ENCODE measurements around the gene PTER. TPM values are rescaled to one million over a fixed set of nuclear protein-coding genes. Genes with fewer than 3 reads are reported as not detected.

Gene PTER, protein sequence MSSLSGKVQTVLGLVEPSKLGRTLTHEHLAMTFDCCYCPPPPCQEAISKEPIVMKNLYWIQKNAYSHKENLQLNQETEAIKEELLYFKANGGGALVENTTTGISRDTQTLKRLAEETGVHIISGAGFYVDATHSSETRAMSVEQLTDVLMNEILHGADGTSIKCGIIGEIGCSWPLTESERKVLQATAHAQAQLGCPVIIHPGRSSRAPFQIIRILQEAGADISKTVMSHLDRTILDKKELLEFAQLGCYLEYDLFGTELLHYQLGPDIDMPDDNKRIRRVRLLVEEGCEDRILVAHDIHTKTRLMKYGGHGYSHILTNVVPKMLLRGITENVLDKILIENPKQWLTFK
- 10 to 100 TPM; 18.1 to 25.1 (median 22.8) TPM for polyA plus RNA-seq (ENCODE audit: insufficient read length in 3 of 3)

DNA sequence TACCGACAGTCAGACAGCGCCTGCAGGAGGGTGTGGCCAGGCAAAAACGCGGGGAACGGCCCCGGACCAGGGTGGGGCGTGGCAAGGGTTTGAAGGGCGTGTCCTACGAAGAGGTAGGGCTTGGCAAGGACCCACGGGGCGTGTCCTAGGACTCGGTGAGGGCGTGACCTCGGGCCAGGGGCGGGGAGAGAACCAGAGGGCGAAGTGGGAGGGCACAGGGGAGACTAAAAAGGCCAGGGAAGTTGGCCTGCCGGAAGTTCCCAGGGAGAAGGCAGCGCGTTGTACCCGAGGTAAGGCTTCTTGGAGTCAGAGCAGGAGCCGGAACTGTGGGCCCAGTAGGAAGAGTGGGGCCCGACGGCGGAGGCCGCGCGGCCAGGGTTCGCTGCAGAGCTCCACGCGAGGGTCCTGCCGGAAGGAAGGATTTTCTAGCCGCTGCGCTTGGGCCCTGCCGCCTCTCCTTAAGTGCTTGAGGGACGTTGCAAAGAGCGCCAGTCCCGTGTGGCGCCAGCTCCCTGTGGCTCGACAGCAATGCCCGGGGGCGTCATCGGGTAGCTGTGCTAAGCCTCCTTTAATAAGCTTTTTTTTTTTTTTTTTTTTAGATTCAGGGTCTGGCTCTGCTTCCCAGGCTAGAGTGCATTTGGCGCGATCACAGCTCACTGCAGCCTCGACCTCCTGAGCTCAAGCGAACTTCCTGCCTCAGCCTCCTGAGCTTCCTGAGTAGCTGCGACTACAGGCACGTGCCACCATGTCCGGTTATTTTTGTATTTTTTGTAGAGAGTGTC, at the start of gene PTER:
Gene PTER, plus strand, starts transcription at position 253 of the 782 bp plus-strand sequence. CDS start 47,375 bp downstream, outside the sequence.
- peak; percentile 52 to 56 (median 54) for DNase-seq (ENCODE audit: low read depth in 3 of 3, low spot score in 2 of 3)

DNA sequence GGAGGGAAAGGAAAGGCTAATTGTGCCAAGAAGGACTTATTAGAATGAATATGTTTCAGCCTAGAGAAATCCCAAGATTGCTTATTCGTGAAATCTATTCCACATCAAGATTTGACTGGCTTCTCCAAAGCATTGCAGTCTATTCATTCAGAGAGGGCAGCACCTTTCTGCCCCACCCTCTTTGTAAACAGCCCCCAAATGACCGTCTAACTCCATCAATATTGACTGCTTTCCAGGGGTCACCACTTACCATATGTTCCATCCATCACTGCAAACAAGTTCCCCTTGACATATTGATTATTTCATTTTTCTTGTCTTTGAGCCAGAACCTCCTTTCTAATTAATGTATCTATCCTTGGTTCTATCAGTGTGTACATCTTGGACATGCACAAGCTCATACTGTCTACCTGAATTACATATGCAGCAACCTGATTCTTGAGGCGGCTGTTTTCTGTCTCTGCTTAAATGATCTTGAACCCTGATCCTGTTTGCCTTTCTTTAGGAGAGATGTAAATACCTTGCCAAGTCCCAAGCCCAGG, 44.2 kb upstream of the PTER start:
- DNase-seq (ENCODE audit: low read depth in 3 of 3, low spot score in 2 of 3): no peak

DNA sequence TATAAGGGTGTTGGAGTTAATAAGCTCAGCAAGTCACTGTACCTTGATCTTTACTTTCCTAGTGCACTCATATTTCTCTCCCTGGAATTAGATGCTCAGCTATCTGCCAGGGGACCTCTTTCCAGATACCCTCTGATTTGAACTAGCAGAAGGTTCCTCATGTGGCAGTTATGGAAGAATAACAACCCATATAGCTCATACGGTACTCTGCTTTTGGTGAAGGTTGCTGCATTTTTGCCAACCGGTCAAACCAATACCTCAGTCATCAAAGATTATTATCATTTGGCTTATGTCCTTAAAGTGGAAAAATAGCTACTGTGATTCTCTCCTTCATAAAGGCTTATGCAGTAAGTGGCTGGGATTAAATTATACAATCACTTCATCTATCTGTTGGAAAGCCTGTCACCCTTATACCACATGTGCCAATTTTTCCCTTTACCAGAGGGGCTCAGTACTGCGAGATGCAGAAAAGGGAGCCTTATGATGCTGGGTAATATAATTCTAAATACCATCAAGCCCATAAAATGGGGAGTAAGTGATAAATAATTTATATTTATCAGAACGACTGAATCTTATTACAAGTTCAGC, 43.4 kb upstream of the PTER start:
- no peak for DNase-seq (ENCODE audit: low read depth in 3 of 3, low spot score in 2 of 3)

DNA sequence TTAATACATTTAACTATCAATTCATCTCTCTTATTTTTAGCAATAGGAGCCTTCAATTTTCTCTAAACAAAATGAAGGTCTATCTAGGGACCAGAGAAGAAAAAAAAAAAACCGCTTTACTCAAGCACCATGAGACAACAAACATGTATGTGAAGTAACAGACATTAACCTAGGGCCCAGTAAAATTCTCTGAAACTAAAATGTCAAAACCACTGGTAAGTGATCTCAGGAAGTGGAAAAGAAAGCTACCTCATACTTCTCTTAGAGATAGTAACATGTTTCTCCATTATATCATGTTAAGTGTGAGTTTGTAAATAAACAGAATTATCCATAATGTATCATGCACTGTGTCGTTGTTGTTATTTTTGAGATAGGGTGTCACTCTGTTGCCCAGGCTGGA, 35.4 kb upstream of the PTER start:
- no peak for DNase-seq (ENCODE audit: low read depth in 3 of 3, low spot score in 2 of 3)

DNA sequence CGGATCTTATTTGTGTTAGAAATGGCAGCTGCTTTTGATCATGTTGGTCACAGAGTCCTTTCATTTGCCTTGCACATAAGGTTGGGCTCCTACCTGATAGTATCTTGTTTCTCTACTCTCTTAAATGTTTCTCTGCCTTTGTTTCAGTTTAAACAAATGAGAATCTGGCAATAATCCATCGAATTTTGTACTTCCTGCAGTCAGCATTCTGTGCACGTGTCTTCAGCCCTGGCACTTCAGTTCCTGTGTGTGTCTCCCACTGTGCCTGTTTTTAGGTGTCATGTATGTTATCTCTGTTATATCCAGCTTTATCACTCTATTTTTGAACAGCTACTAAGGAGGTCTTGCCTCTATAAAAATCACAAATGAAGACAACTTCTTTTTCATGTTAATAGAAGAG, 28.4 kb upstream of the PTER start:
- DNase-seq (ENCODE audit: low read depth in 3 of 3, low spot score in 2 of 3): no peak

DNA sequence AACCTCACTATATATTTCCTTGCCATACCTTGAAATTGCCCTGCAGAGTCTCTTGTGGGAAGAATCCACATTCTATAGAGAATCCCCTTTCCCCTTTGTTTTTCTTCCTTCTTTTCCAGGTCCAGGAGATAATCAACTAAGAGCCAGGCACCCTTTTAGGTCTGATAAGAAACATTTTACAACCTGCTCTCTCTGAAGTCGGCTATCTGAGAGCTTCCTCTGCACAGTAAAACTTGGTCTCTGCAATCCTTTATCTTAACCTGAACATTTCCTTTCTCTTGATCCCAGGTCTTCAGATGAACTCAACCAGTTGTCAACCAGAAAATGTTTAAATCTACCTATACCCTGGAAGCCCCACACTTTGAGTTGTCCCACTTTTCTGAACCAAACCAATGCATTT, 19.5 kb upstream of the PTER start:
- no peak for DNase-seq (ENCODE audit: low read depth in 3 of 3, low spot score in 2 of 3)

DNA sequence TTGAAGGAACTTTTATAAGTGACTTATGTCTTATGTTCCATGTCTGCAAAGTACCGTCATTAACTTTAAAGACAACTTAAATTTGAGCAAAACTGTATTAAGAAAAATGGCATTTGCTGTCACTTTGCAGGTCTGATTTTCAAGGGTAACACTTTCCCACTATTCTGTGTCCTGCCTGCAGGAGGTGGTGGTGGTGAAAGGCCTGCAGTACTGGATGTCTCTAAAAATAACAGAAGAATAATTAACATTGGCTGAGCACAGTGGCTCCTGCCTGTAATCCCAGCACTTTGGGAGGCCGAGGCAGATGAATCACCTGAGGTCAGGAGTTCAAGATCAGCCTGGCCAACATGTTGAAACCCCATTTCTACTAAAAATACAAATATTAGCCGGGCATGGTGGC, 13.2 kb upstream of the PTER start:
- no peak for DNase-seq (ENCODE audit: low read depth in 3 of 3, low spot score in 2 of 3)

DNA sequence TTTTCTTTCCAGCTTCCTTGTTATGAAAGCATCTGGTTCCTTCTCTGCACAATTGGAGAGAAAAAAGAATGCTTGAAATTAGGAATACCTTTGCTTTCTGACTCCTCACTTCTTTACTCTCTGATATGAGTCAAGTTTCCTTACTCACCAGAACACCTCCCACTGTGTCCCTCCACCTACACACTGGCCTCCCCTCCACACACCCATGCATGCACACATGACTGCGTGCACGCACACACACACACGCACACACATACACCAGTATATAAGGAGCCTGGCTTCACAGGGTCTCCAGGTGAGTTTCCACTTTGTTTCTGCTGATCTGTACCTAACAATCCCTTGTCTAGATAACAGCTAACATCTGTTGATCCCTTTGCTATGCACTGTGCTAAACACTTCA, 11.4 kb upstream of the PTER start:
- no peak for DNase-seq (ENCODE audit: low read depth in 3 of 3, low spot score in 2 of 3)

DNA sequence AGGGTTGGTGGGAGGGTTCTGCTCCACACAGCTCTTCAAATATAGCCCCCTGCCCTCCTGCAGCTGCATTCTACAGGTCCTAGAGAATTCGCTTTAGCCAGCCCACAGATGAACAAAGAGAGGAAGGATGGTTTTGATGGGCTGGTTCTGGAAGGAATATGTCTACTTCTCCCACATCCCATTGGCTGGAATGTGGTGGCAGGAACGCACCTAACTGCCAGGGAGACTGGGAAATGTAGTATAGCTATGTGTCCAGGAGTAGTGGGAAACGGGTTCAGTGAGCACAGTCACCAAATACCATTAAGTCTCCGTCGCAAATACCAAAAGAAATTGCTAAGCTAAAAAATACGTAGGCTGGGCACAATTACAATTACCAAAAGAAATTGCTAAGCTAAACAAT, 7.3 kb upstream of the PTER start:
- no peak for DNase-seq (ENCODE audit: low read depth in 3 of 3, low spot score in 2 of 3)

DNA sequence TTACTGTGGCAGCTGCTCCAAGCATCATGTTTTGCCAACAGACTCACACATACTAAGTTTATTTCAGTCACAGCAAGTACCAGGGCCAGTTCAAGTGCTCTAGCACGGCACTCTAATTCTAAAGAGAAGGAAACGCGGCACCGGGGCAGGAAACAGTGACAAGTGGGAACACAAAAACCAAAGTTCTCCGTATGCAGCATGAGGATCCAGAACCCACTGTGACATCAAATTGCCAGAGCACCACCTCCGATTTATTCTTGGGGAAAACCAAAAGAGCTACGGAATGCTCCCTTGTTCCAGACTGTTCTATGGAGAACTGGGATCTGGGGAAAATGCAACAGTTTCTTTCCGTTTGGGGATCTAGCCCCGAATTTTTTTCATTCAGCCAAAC, 448 bp upstream of the PTER start:
- no peak for DNase-seq (ENCODE audit: low read depth in 3 of 3, low spot score in 2 of 3)

DNA sequence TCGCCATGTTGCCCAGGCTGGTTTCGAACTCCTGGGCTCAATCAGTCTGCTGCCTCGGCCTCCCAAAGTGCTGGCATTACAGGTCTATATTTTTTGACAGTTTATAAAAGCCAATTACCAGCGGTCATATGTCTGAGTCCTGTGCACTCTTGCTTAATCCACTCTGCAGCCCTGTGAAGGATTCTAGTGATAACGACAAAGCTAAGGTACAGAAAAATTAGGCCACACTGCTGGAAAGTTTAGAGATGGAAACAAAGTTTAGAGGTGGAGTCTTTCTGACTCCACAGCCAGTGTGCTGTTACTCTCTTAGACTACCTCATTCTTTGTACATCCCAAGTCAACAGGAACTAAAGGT, 707 bp downstream of the PTER start:
- no peak for DNase-seq (ENCODE audit: low read depth in 3 of 3, low spot score in 2 of 3)

DNA sequence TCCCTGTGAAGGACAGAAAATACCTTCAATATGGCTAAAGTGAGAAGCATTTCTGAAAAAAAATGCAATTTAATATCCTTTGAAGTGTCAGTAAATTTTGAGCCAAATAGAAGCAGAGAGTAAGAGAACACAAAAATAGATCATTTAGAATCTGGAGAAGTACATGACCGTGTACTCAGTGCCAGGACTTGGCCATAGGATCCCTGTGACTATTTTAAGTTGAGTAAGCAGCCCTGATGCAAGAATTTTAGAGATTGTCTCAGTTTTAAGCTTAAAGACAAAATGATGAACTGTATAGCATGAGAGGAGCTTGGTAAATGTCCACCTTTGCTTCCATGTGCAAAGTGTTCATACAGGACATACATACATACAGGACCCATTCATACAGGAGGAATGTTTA, 2.5 kb downstream of the PTER start:
- no peak for DNase-seq (ENCODE audit: low read depth in 3 of 3, low spot score in 2 of 3)

DNA sequence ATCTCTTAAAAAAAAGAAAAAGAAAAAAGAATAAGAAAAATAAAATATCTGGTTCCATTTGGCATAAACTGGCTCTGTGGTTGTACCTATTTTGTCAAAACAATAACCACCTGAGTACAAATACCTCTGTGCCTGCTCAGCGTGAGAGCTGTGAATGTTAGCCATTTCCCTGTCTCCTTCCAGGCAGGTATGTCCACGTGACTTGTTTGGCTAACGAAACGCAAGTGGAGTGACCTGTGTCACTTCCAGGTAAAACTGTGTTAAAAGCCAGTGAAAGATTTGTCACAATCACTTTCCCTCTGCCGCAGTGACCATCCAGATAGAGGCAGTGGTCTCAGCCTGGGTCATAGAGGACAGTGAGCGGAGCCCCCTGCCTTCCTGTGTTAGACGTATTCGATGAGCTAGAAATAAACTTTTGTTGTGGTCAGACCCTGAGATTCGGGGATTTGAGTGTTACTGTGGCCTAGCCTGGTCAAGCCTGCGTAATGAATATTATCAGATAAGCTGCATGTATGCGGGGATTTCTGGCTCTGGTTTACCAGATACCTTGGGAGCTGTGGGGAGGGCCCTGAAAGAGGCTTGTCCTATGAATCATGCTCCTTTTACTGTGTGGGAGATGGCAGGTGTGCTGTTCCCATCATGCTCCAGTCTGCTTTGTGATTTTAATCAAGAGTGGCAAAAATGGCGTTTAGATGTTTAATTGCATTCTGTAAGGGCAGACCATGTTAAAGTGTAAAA, 3.8 kb downstream of the PTER start:
- no peak for DNase-seq (ENCODE audit: low read depth in 3 of 3, low spot score in 2 of 3)

DNA sequence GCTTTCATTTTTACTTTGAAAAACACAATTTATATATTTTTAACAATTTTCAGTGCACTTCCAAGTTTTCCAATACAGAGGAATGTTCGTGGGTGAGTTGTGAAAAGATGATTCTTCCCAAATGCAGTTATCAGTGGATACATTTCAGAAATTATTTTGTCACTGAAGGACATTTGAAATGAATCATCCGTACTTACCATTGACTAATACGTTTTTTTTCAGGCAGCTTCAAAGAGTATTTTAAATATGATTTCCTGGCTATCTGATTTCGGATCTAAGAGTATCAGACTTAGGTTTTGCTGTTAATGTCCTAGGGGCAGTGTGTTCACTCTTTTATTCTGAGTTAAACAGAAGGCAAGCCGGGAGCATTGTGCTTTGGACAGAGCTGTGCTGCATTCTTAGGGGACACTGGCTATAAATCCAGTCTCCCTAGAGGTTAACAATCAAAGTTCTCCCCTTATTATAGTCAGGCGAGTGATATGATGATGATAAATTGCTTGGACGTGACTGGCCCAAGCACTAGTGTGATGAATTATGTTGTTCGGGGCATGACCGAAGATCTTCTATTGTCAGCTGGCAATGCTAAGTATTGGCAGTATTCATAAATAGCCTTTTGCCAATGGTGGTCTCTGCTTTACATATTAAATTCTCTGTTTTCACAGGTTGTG, 4.5 kb downstream of the PTER start:
- DNase-seq (ENCODE audit: low read depth in 3 of 3, low spot score in 2 of 3): no peak

DNA sequence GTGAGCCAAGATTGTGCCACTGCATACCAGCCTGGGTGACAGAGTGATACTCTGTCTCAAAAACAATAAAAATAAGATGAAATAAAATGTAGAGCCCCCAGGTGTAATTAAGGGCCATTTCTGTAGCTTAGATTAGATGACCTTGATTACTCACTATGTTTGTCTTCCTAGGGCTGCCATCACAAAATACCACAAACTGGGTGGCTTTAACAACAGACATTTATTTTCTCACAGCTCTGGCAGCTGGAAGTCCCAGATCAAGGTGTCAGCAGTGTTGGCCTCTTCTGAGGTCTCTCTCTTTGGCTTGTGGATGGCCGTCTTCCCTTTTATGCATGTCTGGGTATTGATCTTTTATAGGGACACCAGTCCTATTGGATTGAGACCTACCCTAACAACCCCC, 6.1 kb downstream of the PTER start:
- no peak for DNase-seq (ENCODE audit: low read depth in 3 of 3, low spot score in 2 of 3)

DNA sequence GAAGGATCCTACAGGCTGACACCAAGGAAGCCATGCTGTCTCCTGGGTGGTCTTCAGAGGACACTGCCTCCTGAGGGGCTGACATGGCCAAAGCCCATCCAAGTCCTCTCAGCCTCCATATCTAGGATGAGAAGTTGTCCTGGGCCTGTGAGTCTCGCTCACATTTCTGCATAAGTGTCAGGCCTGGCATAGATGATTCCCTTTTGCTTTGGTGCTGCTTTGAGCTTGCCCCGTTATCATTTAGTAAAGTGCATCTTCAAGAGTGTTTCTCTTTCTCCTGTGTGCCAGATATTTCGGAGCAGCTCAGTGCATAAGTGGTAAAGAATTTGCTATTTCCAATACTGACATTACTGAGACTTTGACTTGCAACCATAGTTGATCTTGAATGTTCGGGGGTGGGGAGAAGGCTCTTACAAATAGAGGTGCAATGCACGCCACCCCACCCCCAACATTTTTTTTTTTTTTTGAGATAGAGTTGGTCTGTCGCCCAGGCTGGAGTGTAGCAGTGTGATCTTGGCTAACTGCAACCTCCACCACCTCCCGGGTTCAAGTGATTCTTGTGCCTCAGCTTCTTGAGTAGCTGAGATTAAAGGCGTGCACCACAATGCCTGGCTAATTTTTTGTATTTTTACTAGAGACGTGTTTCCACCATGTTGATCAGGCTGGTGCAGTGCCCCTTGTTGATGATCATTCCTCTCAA, 9.1 kb downstream of the PTER start:
- DNase-seq (ENCODE audit: low read depth in 3 of 3, low spot score in 2 of 3): no peak

DNA sequence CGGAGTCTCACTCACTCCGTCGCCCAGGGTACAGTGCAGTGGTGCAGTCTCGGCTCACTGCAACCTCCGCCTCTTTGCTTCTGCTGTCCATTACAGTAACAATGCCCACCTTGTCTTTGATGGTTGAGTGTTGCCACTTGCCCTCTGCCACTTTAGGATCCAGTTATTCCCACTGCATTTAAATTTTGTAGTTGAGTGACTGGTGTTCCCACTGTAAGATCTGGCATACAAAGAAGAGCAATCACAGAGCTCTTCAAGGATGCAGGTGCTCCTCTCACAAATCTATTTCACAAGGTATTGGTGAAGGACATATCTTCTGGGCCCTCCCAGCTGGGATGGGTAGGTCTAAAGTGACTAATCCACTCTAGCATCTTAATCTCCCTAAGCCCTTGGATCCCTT, 12.6 kb downstream of the PTER start:
- DNase-seq (ENCODE audit: low read depth in 3 of 3, low spot score in 2 of 3): no peak

DNA sequence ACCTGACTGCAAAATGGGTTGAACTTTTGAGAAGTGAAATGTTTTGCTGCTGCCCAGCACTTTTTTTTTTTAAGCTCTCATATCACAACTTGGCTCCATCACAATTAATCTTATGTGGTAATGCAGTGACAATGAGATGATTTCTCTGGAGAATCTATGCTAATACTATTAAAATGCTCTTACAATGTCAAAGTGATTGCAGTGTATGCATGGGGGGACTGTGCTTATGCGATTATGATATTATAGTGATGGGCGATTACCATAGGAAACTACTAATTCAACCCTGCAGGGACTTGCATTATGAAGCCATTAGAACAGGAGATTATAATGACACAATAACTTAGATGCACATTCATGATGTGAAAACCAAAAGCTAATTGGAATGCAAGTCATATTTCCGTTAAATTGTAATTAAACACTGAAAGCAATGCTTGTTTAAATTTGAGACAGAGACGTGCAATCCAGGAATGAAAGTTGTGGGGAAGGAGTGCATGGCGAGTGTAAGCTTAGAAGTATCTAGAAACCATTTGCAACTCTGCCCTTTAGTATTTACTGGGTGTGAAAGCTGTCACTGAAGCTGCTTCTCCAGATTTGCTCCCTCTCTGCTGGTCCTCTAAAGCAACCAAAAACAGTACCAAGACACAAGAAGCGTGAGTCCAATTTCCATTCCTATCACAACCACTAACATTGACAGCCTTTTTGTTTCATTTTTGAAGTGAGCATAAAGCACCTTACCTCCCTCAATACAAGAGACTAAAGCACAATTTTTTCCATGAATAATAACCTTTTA, 21.6 kb downstream of the PTER start:
- no peak for DNase-seq (ENCODE audit: low read depth in 3 of 3, low spot score in 2 of 3)

DNA sequence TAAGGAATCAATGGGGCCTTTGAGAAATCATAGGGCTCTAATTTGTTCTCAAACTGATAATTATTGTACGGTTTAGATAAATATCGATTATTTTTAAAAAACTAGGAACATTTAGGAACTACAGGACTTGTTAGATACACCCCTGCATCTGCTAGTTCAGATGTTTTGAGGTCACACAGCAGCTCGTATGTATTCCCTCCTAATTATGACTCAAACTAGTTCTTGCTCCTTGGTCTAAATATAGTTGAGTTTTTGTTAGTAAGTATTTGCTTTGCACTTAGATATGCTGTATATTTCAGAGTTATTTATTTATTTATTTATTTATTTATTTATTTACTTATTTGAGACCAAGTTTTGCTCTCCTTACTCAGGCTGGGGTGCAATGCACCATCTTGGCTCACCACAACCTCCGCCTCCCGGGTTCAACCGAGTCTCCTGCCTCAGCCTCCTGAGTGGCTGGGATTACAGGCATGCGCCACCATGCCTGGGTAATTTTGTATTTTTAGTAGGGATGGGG, 22.7 kb downstream of the PTER start:
- DNase-seq (ENCODE audit: low read depth in 3 of 3, low spot score in 2 of 3): no peak

Measured in right renal cortex interstitium (tissue), 3 donors.